Measurements from ENCODE around the gene MMP19. TPM values are rescaled to one million over a fixed set of nuclear protein-coding genes. Genes with fewer than 3 reads are reported as not detected.

Gene MMP19
- total and polyA plus RNA-seq, 11 donors = 0.48 to 16.1 (median 2.8) TPM

DNA sequence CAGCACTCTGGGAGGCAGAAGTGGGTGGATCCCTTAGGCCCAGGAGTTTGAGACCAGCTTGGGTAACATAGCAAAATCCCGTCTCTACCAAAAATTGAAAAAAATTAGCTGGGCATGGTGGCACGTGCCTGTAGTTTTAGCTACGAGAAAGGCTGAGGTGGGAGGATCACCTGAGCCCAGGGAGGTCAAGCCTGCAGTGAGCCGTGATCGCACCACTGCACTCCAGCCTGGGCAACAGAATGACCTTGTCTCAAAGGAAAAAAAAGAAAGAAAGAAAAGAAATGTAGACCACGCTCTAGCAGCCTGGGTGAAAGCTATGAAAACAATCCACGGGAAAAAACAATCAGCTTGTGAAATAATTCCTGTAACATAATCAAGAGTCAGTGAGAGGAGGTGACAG, 54.2 kb downstream of the MMP19 start:
- intact Hi-C loops (cut with DNase I) = loop anchor here in 1 of 10 donors (5.0 kb wide), 1 partner anchor 36 kb away; no protein-coding TSS in a partner anchor
- peaks cover 0 to 100% (median 95%) of the 10 kb centered on the region in 9 donors for H3K36me3 ChIP-seq
- no peak for DNase-seq
- H3K4me1 ChIP-seq = no peaks in the 10 kb centered on the region
- H3K27me3 ChIP-seq = no peaks in the 10 kb centered on the region
- 92 to 96% (median 95%) methylated on average over 7 of the region's 7 CpGs for WGBS, 4 donors
- no peak for ATAC-seq
- no peak overlapping the region for H3K4me3 ChIP-seq
- H3K9me3 ChIP-seq = no peaks in the 10 kb centered on the region
- TF ChIP-seq, protein P1, sequence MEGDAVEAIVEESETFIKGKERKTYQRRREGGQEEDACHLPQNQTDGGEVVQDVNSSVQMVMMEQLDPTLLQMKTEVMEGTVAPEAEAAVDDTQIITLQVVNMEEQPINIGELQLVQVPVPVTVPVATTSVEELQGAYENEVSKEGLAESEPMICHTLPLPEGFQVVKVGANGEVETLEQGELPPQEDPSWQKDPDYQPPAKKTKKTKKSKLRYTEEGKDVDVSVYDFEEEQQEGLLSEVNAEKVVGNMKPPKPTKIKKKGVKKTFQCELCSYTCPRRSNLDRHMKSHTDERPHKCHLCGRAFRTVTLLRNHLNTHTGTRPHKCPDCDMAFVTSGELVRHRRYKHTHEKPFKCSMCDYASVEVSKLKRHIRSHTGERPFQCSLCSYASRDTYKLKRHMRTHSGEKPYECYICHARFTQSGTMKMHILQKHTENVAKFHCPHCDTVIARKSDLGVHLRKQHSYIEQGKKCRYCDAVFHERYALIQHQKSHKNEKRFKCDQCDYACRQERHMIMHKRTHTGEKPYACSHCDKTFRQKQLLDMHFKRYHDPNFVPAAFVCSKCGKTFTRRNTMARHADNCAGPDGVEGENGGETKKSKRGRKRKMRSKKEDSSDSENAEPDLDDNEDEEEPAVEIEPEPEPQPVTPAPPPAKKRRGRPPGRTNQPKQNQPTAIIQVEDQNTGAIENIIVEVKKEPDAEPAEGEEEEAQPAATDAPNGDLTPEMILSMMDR (IDR thresholded peaks at IDR 0.05) = no peak
- no peak for TF ChIP-seq POLR2A (IDR thresholded peaks at IDR 0.05)
- no peak overlapping the region for H3K27ac ChIP-seq

Other genes with a start within 250 kb of the MMP19 start
- not detected for gene OR10P1, start 206.0 kb downstream of the MMP19 start, total RNA-seq
- not detected for gene OR10P1, start 206.0 kb downstream of the MMP19 start, polyA plus RNA-seq
- 1,000 to 10,000 TPM in 1 of 9 donors, 100 to 1,000 TPM in 8; 199 to 1,007 (median 620) TPM for gene ITGA7, start 135.0 kb downstream of the MMP19 start, total RNA-seq
- gene ITGA7, start 135.0 kb downstream of the MMP19 start, polyA plus RNA-seq = 100 to 1,000 TPM; 173 to 573 TPM
- gene BLOC1S1, start 126.9 kb downstream of the MMP19 start, total RNA-seq = 100 to 1,000 TPM in 5 of 9 donors, 10 to 100 TPM in 4; 71.3 to 173 (median 131) TPM
- gene BLOC1S1, start 126.9 kb downstream of the MMP19 start, polyA plus RNA-seq = 100 to 1,000 TPM; 187 to 314 TPM
- 10 to 100 TPM in 8 of 9 donors, 1 to 10 TPM in 1; 5.9 to 20.5 (median 16.2) TPM for gene RDH5, start 122.5 kb downstream of the MMP19 start, total RNA-seq
- 10 to 100 TPM; 25.8 to 42.4 TPM for gene RDH5, start 122.5 kb downstream of the MMP19 start, polyA plus RNA-seq
- gene CD63, start 113.9 kb downstream of the MMP19 start, total RNA-seq = 1,000 to 10,000 TPM in 3 of 9 donors, 100 to 1,000 TPM in 6; 475 to 1,670 (median 767) TPM
- gene CD63, start 113.9 kb downstream of the MMP19 start, polyA plus RNA-seq = 1,000 to 10,000 TPM; 1,034 to 2,790 TPM
- gene GDF11, start 99.8 kb downstream of the MMP19 start, total RNA-seq = 10 to 100 TPM in 7 of 9 donors, 1 to 10 TPM in 2; 7.8 to 18.2 (median 12.4) TPM
- 10 to 100 TPM in 1 of 2 donors, 1 to 10 TPM in 1; 6.9 to 15.7 TPM for gene GDF11, start 99.8 kb downstream of the MMP19 start, polyA plus RNA-seq
- 10 to 100 TPM; 47.2 to 69.3 (median 54.0) TPM for gene SARNP, start 25.2 kb downstream of the MMP19 start, total RNA-seq
- 100 to 1,000 TPM; 118 to 138 TPM for gene SARNP, start 25.2 kb downstream of the MMP19 start, polyA plus RNA-seq
- 10 to 100 TPM in 8 of 9 donors, 1 to 10 TPM in 1; 9.6 to 42.3 (median 22.2) TPM for gene ORMDL2, start 24.9 kb downstream of the MMP19 start, total RNA-seq
- gene ORMDL2, start 24.9 kb downstream of the MMP19 start, polyA plus RNA-seq = 10 to 100 TPM; 31.4 to 61.9 TPM
- 10 to 100 TPM; 13.9 to 41.7 (median 19.8) TPM for gene DNAJC14, start 13.3 kb downstream of the MMP19 start, total RNA-seq
- gene DNAJC14, start 13.3 kb downstream of the MMP19 start, polyA plus RNA-seq = 10 to 100 TPM in 1 of 2 donors, 1 to 10 TPM in 1; 9.4 to 31.7 TPM
- 10 to 100 TPM; 12.0 to 22.3 (median 13.7) TPM for gene PYM1, start 85.0 kb upstream of the MMP19 start, total RNA-seq
- gene PYM1, start 85.0 kb upstream of the MMP19 start, polyA plus RNA-seq = 10 to 100 TPM; 19.8 to 33.6 TPM
- gene DGKA, start 88.2 kb upstream of the MMP19 start, total RNA-seq = 10 to 100 TPM in 4 of 9 donors, 1 to 10 TPM in 5; 5.3 to 27.8 (median 9.6) TPM
- gene DGKA, start 88.2 kb upstream of the MMP19 start, polyA plus RNA-seq = 1 to 10 TPM; 7.6 to 7.8 TPM
- 1 to 10 TPM in 3 of 9 donors, under 1 TPM in 5, not detected in 1; 0.56 to 1.3 (median 0.73) TPM for gene PMEL, start 123.1 kb upstream of the MMP19 start, total RNA-seq
- under 1 TPM; 0.23 to 0.49 TPM for gene PMEL, start 123.1 kb upstream of the MMP19 start, polyA plus RNA-seq
- gene CDK2, start 123.9 kb upstream of the MMP19 start, total RNA-seq = 10 to 100 TPM in 6 of 9 donors, 1 to 10 TPM in 3; 3.7 to 16.7 (median 11.3) TPM
- gene CDK2, start 123.9 kb upstream of the MMP19 start, polyA plus RNA-seq = 10 to 100 TPM in 1 of 2 donors, 1 to 10 TPM in 1; 4.1 to 23.5 TPM
- 100 to 1,000 TPM in 8 of 9 donors, 10 to 100 TPM in 1; 97.5 to 135 (median 119) TPM for gene RAB5B, start 131.1 kb upstream of the MMP19 start, total RNA-seq
- 10 to 100 TPM; 57.5 to 86.5 TPM for gene RAB5B, start 131.1 kb upstream of the MMP19 start, polyA plus RNA-seq
- gene SUOX, start 154.3 kb upstream of the MMP19 start, total RNA-seq = 10 to 100 TPM; 25.0 to 59.5 (median 32.0) TPM
- 10 to 100 TPM; 26.2 to 28.6 TPM for gene SUOX, start 154.3 kb upstream of the MMP19 start, polyA plus RNA-seq
- gene IKZF4, start 178.1 kb upstream of the MMP19 start, total RNA-seq = 10 to 100 TPM in 1 of 9 donors, 1 to 10 TPM in 8; 4.3 to 10.3 (median 6.9) TPM
- gene IKZF4, start 178.1 kb upstream of the MMP19 start, polyA plus RNA-seq = 1 to 10 TPM; 2.6 to 3.2 TPM
- 100 to 1,000 TPM in 2 of 9 donors, 10 to 100 TPM in 7; 11.7 to 616 (median 23.2) TPM for gene RPS26, start 199.0 kb upstream of the MMP19 start, total RNA-seq
- gene RPS26, start 199.0 kb upstream of the MMP19 start, polyA plus RNA-seq = 1,000 to 10,000 TPM in 1 of 2 donors, 100 to 1,000 TPM in 1; 933 to 1,433 TPM
- gene ERBB3, start 237.2 kb upstream of the MMP19 start, total RNA-seq = 1 to 10 TPM in 8 of 9 donors, under 1 TPM in 1; 0.90 to 4.5 (median 1.8) TPM
- 1 to 10 TPM; 2.7 to 3.4 TPM for gene ERBB3, start 237.2 kb upstream of the MMP19 start, polyA plus RNA-seq